ENCODE measurements around the gene FAM185A. TPM values are rescaled to one million over a fixed set of nuclear protein-coding genes. Genes with fewer than 3 reads are reported as not detected.
"Not testable (repeated sequence)": the region's sequence is repeated elsewhere in the genome, so short reads cannot be mapped to it uniquely, and the experiment has no call there.

FAM185A gene
- polyA plus RNA-seq, 3 donors, result 2.5 to 6.8 (median 4.8) TPM

DNA sequence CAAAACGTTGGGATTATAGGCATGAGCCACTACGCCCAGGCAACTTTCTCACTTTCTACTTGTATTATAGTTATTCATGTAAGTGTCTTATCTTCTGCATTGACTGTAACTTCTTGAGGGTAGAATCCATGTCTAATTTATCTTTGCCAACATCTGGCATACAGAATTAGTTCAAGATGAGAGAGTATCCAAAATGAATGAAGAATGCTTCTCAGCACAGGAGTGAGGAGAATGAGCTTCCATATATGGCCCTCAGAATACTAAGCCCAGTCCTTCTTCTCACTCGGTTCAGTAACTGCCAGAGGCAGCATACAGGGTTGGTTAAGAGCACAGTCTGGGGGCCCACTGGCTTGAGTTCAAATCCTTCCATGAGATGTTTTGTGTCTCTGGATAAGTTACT lies 89.0 kb downstream of the FAM185A start:
- H3K9ac ChIP-seq (ENCODE audit: insufficient read depth, low read length, poor library complexity, severe bottlenecking), result no peak overlapping the region
- DNase-seq, result no peak
- no CpG with 5 or more reads among the region's 3 CpGs for WGBS (ENCODE audit: insufficient coverage)
- Mint-ChIP-seq H3K9me3 (peaks cover 0 to 3% (median 0%) of the 10 kb centered on the region in 7 donors), H3K4me3 (no peak overlapping the region), H3K27ac (no peak overlapping the region), H3K27me3 (ENCODE audit: low read depth in 3 of 3) (no peaks in the 10 kb centered on the region), H3K4me1 (no peaks in the 10 kb centered on the region), H3K36me3 (peaks cover 4 to 14% of the 10 kb centered on the region in 2 donors)
- no peak overlapping the region for H3K27ac ChIP-seq (ENCODE audit: low read depth in 1 of 2, low read length in 2 of 2)
- H3K79me2 ChIP-seq (ENCODE audit: insufficient read depth, low read length), result no peaks in the 10 kb centered on the region
- H3K4me1 ChIP-seq (ENCODE audit: control insufficient read depth in 1 of 2, insufficient read depth in 2 of 2, low read length in 2 of 2), result no peaks in the 10 kb centered on the region
- TF ChIP-seq, protein P1, sequence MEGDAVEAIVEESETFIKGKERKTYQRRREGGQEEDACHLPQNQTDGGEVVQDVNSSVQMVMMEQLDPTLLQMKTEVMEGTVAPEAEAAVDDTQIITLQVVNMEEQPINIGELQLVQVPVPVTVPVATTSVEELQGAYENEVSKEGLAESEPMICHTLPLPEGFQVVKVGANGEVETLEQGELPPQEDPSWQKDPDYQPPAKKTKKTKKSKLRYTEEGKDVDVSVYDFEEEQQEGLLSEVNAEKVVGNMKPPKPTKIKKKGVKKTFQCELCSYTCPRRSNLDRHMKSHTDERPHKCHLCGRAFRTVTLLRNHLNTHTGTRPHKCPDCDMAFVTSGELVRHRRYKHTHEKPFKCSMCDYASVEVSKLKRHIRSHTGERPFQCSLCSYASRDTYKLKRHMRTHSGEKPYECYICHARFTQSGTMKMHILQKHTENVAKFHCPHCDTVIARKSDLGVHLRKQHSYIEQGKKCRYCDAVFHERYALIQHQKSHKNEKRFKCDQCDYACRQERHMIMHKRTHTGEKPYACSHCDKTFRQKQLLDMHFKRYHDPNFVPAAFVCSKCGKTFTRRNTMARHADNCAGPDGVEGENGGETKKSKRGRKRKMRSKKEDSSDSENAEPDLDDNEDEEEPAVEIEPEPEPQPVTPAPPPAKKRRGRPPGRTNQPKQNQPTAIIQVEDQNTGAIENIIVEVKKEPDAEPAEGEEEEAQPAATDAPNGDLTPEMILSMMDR (IDR thresholded peaks at IDR 0.05), result no peak
- H4K20me1 ChIP-seq (ENCODE audit: insufficient read depth, low read length), result no peaks in the 10 kb centered on the region
- no peak overlapping the region for H3K4me2 ChIP-seq (replicated peaks; ENCODE audit: extremely low read depth, low read length, poor library complexity, severe bottlenecking)
- no peak overlapping the region for H3K4me3 ChIP-seq (replicated peaks in 1 of 3; ENCODE audit: low read depth in 2 of 3, low read length in 3 of 3)
- no peak overlapping the region for H2AFZ ChIP-seq (ENCODE audit: insufficient read depth, low read depth, low read length, poor library complexity, severe bottlenecking)
- no peaks in the 10 kb centered on the region for H3K27me3 ChIP-seq (ENCODE audit: control insufficient read depth in 2 of 2, insufficient read depth in 2 of 2, low read length in 2 of 2)
- intact Hi-C loops (cut with micrococcal nuclease), result no loop called here
- H3K36me3 ChIP-seq (replicated peaks in 1 of 2; ENCODE audit: control insufficient read depth in 1 of 2, insufficient read depth in 2 of 2, low read length in 2 of 2), result no peaks in the 10 kb centered on the region
- H3K9me3 ChIP-seq (replicated peaks in 1 of 2; ENCODE audit: control insufficient read depth in 1 of 2, insufficient read depth in 1 of 2, low read length in 2 of 2), result no peaks in the 10 kb centered on the region

DNA sequence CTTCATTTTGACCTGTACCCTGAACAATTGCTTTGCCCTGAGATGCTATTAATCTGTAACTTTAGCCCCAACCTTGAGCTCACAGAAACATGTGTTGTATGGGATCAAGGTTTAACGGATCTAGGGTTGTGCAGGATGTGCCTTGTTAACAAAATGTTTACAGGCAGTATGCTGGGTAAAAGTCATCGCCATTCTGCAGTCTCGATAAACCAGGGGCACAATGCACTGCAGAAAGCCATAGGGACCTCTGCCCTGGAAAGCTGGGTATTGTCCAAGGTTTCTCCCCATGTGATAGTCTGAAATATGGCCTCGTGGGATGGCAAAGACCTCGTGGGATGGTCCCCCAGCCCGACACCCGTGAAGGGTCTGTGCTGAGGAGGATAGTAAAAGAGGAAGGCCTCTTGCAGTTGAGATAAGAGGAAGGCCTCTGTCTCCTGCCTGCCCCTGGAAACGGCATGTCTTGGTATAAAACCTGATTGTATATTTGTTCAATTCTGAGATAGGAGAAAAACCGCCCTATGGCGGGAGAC lies 89.8 kb downstream of the FAM185A start:
- H3K27ac ChIP-seq (ENCODE audit: low read depth in 1 of 2, low read length in 2 of 2); H3K4me1 ChIP-seq (ENCODE audit: control insufficient read depth in 1 of 2, insufficient read depth in 2 of 2, low read length in 2 of 2); H3K9me3 ChIP-seq (replicated peaks in 1 of 2; ENCODE audit: control insufficient read depth in 1 of 2, insufficient read depth in 1 of 2, low read length in 2 of 2); DNase-seq; H3K4me2 ChIP-seq (replicated peaks; ENCODE audit: extremely low read depth, low read length, poor library complexity, severe bottlenecking); H3K27me3 Mint-ChIP-seq (ENCODE audit: low read depth in 3 of 3); H3K9me3 Mint-ChIP-seq; intact Hi-C loops (cut with micrococcal nuclease); H2AFZ ChIP-seq (ENCODE audit: insufficient read depth, low read depth, low read length, poor library complexity, severe bottlenecking); H3K4me3 Mint-ChIP-seq; H4K20me1 ChIP-seq (ENCODE audit: insufficient read depth, low read length); H3K4me1 Mint-ChIP-seq; H3K9ac ChIP-seq (ENCODE audit: insufficient read depth, low read length, poor library complexity, severe bottlenecking); H3K79me2 ChIP-seq (ENCODE audit: insufficient read depth, low read length); H3K27me3 ChIP-seq (ENCODE audit: control insufficient read depth in 2 of 2, insufficient read depth in 2 of 2, low read length in 2 of 2); H3K4me3 ChIP-seq (replicated peaks in 1 of 3; ENCODE audit: low read depth in 2 of 3, low read length in 3 of 3); H3K27ac Mint-ChIP-seq; H3K36me3 ChIP-seq (replicated peaks in 1 of 2; ENCODE audit: control insufficient read depth in 1 of 2, insufficient read depth in 2 of 2, low read length in 2 of 2): not testable (repeated sequence)
- WGBS (ENCODE audit: insufficient coverage), result 97% methylated on average over 8 of the region's 10 CpGs
- peaks cover 4 to 15% of the 10 kb centered on the region in 2 donors for H3K36me3 Mint-ChIP-seq

Data from CD14-positive monocyte (primary cell).